GM23248 (cell line): ENCODE results near the gene NEGR1. TPM values are rescaled to one million over a fixed set of nuclear protein-coding genes. Genes with fewer than 3 reads are reported as not detected.
A peak's percentile ranks its signal among the peaks of the same experiment; 100 is the strongest.

Experiments used
- DNase-seq: peaks from one replicate; pipeline ENCODE4 v3.0.0-alpha.2; 2015
- H2AFZ ChIP-seq: fragments of 200-600 bp; sonication (generic); 2 replicates; pipeline ENCODE4 v1.6.1; 2016; ENCODE audit warnings: antibody characterized with exemption
- H3F3A ChIP-seq: fragments of 200-600 bp; sonication (generic); 2 replicates; pipeline ENCODE4 v1.6.1; 2016; ENCODE audit warnings: mild to moderate bottlenecking, antibody characterized with exemption, mixed run types; ENCODE audit not compliant: insufficient read depth
- H3K27ac ChIP-seq: fragments of 200-600 bp; sonication (generic); 2 replicates; pipeline ENCODE4 v1.5.1; 2016; ENCODE audit warnings: mild to moderate bottlenecking
- H3K27me3 ChIP-seq: fragments of 200-600 bp; sonication (generic); replicated peaks from 2 replicates; pipeline ENCODE4 v1.6.1; 2016; ENCODE audit warnings: mild to moderate bottlenecking; ENCODE audit not compliant: insufficient read depth
- H3K36me3 ChIP-seq: fragments of 200-600 bp; sonication (generic); 2 replicates; pipeline ENCODE4 v1.6.1; 2016; ENCODE audit warnings: low read depth, mild to moderate bottlenecking
- H3K4me1 ChIP-seq: fragments of 200-600 bp; sonication (generic); 2 replicates; pipeline ENCODE4 v1.6.1; 2016; ENCODE audit warnings: mild to moderate bottlenecking; ENCODE audit not compliant: insufficient read depth
- H3K4me2 ChIP-seq: fragments of 200-600 bp; sonication (generic); one replicate; pipeline ENCODE4 v1.6.1; 2016; ENCODE audit warnings: mild to moderate bottlenecking; ENCODE audit not compliant: unreplicated experiment
- H3K4me3 ChIP-seq: fragments of 200-600 bp; sonication (generic); 2 replicates; pipeline ENCODE4 v1.5.1; 2016; ENCODE audit warnings: mild to moderate bottlenecking
- H3K79me2 ChIP-seq: fragments of 200-600 bp; sonication (generic); 2 replicates; pipeline ENCODE4 v1.6.1; 2016; ENCODE audit warnings: mild to moderate bottlenecking; ENCODE audit not compliant: insufficient read depth
- H3K9ac ChIP-seq: fragments of 200-600 bp; sonication (generic); 2 replicates; pipeline ENCODE4 v1.6.1; 2016; ENCODE audit warnings: mild to moderate bottlenecking
- H3K9me2 ChIP-seq: fragments of 200-600 bp; sonication (generic); 2 replicates; pipeline ENCODE4 v1.6.1; 2016; ENCODE audit warnings: mixed run types, mild to moderate bottlenecking, moderate library complexity; ENCODE audit not compliant: insufficient read depth
- H3K9me3 ChIP-seq: fragments of 200-600 bp; sonication (generic); one replicate; pipeline ENCODE4 v1.6.1; 2017; ENCODE audit warnings: low read depth
- H4K20me1 ChIP-seq: fragments of 200-600 bp; sonication (generic); 2 replicates; pipeline ENCODE4 v1.6.0; 2016; ENCODE audit not compliant: insufficient read depth
- EZH2 ChIP-seq: fragments of 200-600 bp; sonication (generic); IDR thresholded peaks from 2 replicates; pipeline ENCODE4 v1.6.1; 2018; ENCODE audit warnings: antibody characterized with exemption, mild to moderate bottlenecking; ENCODE audit not compliant: insufficient read depth, poor library complexity, severe bottlenecking
- EZH2phosphoT487 ChIP-seq: fragments of 200-600 bp; sonication (generic); IDR thresholded peaks from 2 replicates; pipeline ENCODE4 v1.6.1; 2018; ENCODE audit warnings: antibody characterized with exemption, moderate library complexity, mild to moderate bottlenecking, low read depth; ENCODE audit not compliant: insufficient read depth
- WGBS, 2 experiments: methylation state at CpG; one replicate each; pipeline ENCODE4 v1.1.6; 2015 to 2017; ENCODE audit warnings: low lambda C conversion rate in 2 of 2, low coverage in 1 of 2; ENCODE audit errors: missing lambda C conversion rate in 2 of 2; 5-methylcytosine and 5-hydroxymethylcytosine counted together
- in situ Hi-C: fragments of 300-500 bp; cut with MboI; formaldehyde crosslinking; loops from 2 replicates; pipeline ENCODE4 v1.15.0; 2020
- polyA plus RNA-seq: library from polyadenylated mRNA; unstranded; fragments of >200 nt; fragmentation: Nextera tagmentation; extraction: Ambion mirVana; gene quantifications from 2 replicates; pipeline ENCODE4 v1.2.1, GENCODE V29; 2016
- total RNA-seq: library from RNA; depleted of rRNA; stranded (reverse); fragments of >200 nt; shearing (Covaris generic); gene quantifications from 2 replicates; pipeline ENCODE4 v1.2.3, GENCODE V29; 2014

Gene NEGR1
- total and polyA plus RNA-seq, 2 experiments from 2014 or later, result 14.3 to 15.7 TPM

- no peaks in the 10 kb centered on the region for H3K27me3 ChIP-seq
- WGBS, 2 experiments, result 70 to 74% methylated on average over 6 of the region's 6 CpGs
- no peaks in the 10 kb centered on the region for H3K9me3 ChIP-seq
- no peaks in the 10 kb centered on the region for H3K36me3 ChIP-seq
- no peaks in the 10 kb centered on the region for H3K79me2 ChIP-seq
- no peak overlapping the region for H3K4me3 ChIP-seq
- H3K4me1 ChIP-seq, result no peaks in the 10 kb centered on the region
- no peak for DNase-seq
- H3F3A ChIP-seq, result no peaks in the 10 kb centered on the region
- H3K9ac ChIP-seq, result no peak overlapping the region
- TF ChIP-seq EZH2 (no peak), EZH2phosphoT487 (no peak)
- no peak overlapping the region for H3K27ac ChIP-seq
- H4K20me1 ChIP-seq, result no peaks in the 10 kb centered on the region
- H2AFZ ChIP-seq, result no peak overlapping the region
- in situ Hi-C loops, result no loop called here
- H3K9me2 ChIP-seq, result no peaks in the 10 kb centered on the region
- no peak overlapping the region for H3K4me2 ChIP-seq
Observed at GRCh38 chr1:72011721-72012120, 270.6 kb downstream of the NEGR1 start.

- no peak for DNase-seq
- Histone ChIP-seq H3K9me3 (no peaks in the 10 kb centered on the region), H3K4me3 (no peak overlapping the region), H3F3A (no peaks in the 10 kb centered on the region), H3K36me3 (no peaks in the 10 kb centered on the region), H3K9me2 (no peaks in the 10 kb centered on the region), H3K4me2 (no peak overlapping the region), H3K27me3 (no peaks in the 10 kb centered on the region), H3K4me1 (no peaks in the 10 kb centered on the region), H3K27ac (no peak overlapping the region), H3K79me2 (no peaks in the 10 kb centered on the region), H2AFZ (no peak overlapping the region), H3K9ac (no peak overlapping the region), H4K20me1 (no peaks in the 10 kb centered on the region)
- WGBS, 2 experiments, result 89 to 94% methylated on average over 3 of the region's 3 CpGs
- TF ChIP-seq EZH2phosphoT487, result no peak
- no peak for TF ChIP-seq EZH2
- in situ Hi-C loops, result no loop called here
Observed at GRCh38 chr1:72010094-72010431, 272.3 kb downstream of the NEGR1 start.

DNA sequence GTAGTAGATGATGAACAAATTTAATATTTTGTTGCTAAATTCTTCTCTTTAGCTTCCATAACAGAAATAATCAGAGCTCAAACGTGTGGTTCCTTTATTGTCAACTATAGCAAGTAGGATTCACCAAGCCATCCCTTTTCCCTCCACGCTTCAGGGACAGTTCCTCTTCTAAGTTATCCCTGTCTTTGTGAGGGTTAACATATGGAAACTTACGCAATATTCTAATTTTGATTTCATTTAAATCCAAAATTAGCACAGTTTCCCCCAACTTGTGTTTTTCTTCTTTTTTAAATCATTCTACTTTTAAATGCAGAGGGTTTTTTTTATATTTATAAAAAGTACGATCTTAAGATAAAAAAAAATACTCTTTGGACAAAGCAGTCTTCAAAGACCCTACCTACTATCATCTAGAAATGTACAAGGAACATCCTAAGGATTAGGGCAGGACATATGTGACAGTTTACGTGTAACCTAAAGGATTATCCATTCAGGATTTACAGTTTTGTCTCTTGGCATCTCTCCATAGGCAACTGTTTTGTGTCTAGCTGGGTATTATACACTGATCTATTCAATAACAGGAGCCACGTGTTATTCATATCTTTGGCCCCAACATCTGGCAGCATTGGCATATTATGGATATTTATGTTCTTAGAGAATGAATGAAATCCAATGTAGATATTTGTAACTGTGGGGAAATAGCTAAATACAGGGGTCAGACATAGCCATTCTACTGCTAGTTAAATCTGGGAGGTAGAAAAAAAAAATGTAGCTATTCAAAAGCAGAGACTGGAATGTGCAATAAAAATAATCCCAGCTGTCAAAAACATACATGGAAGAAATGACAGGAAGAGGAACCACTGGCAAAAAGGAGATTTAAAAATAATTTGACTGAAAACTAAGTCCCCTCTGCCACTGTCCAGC lies 272.9 kb downstream of the NEGR1 start:
- H3K9ac ChIP-seq, result no peak overlapping the region
- no peaks in the 10 kb centered on the region for H4K20me1 ChIP-seq
- no peak overlapping the region for H3K4me3 ChIP-seq
- H3K4me1 ChIP-seq, result no peaks in the 10 kb centered on the region
- WGBS, 2 experiments, result 87% methylated on average over 6 of the region's 6 CpGs
- TF ChIP-seq EZH2phosphoT487 (no peak), EZH2 (no peak)
- H3K9me2 ChIP-seq, result no peaks in the 10 kb centered on the region
- no peaks in the 10 kb centered on the region for H3K27me3 ChIP-seq
- in situ Hi-C loops, result no loop called here
- H3F3A ChIP-seq, result no peaks in the 10 kb centered on the region
- H3K79me2 ChIP-seq, result no peaks in the 10 kb centered on the region
- DNase-seq, result no peak
- H3K36me3 ChIP-seq, result no peaks in the 10 kb centered on the region
- no peak overlapping the region for H2AFZ ChIP-seq
- H3K9me3 ChIP-seq, result no peaks in the 10 kb centered on the region
- no peak overlapping the region for H3K27ac ChIP-seq
- no peak overlapping the region for H3K4me2 ChIP-seq

DNA sequence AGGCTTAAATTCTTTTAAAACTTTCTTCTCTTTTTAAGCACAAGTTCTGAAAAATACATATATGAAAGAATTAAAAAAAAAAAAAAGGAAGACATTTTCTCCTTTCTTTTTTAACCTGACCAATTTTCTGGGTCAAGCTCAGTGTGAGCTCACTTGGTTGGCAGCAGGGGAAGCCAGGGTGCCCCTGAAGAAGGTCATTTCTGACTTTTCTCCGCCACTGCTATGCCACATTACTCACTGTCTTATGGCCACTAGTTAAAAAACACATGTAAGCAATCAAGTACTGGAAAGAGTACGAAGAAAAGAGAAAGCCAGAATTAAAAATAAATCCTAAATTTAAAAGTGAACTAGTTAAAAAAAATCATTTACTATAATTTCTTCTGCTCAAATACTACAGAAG lies 275.0 kb downstream of the NEGR1 start:
- no peaks in the 10 kb centered on the region for H3K27me3 ChIP-seq
- H3K9ac ChIP-seq, result no peak overlapping the region
- H3K79me2 ChIP-seq, result no peaks in the 10 kb centered on the region
- no peaks in the 10 kb centered on the region for H3F3A ChIP-seq
- H3K9me3 ChIP-seq, result no peaks in the 10 kb centered on the region
- no peak overlapping the region for H3K4me3 ChIP-seq
- DNase-seq, result peak; percentile 22
- 0 out of 2 replicates have a peak overlapping the region, but pooled peaks have one; percentile 6 for H2AFZ ChIP-seq
- in situ Hi-C loops, result no loop called here
- H3K27ac ChIP-seq, result no peak overlapping the region
- no peaks in the 10 kb centered on the region for H3K36me3 ChIP-seq
- TF ChIP-seq EZH2phosphoT487 (no peak), EZH2 (no peak)
- no peaks in the 10 kb centered on the region for H3K4me1 ChIP-seq
- no peaks in the 10 kb centered on the region for H3K9me2 ChIP-seq
- H3K4me2 ChIP-seq, result no peak overlapping the region
- no peaks in the 10 kb centered on the region for H4K20me1 ChIP-seq
- 35 to 49% methylated on average over 2 of the region's 2 CpGs for WGBS, 2 experiments
